Measurements from ENCODE around the gene HDAC3. TPM values are rescaled to one million over a fixed set of nuclear protein-coding genes. Genes with fewer than 3 reads are reported as not detected.

Gene HDAC3
- total and polyA plus RNA-seq, 11 donors: 24.5 to 39.0 (median 32.3) TPM

GRCh38 chr5:141609044-141609443 lies 27.6 kb downstream of the HDAC3 start:
- Histone ChIP-seq H3K9me3 (no peaks in the 10 kb centered on the region), H3K4me3 (no peak overlapping the region), H3K4me1 (peaks cover 0 to 91% (median 41%) of the 10 kb centered on the region in 12 donors), H3K36me3 (no peaks in the 10 kb centered on the region), H3K27me3 (no peaks in the 10 kb centered on the region), H3K27ac (peak overlapping the region in 1 of 12 donors; percentile 92)
- DNase-seq: no peak
- no peak for TF ChIP-seq POLR2A (IDR thresholded peaks at IDR 0.05)
- no peak for TF ChIP-seq CTCF (IDR thresholded peaks at IDR 0.05)
- no peak for ATAC-seq
- intact Hi-C loops (cut with DNase I): no loop called here
- 95 to 98% (median 96%) methylated on average over 3 of the region's 3 CpGs for WGBS, 4 donors

- no peak overlapping the region for H3K4me3 ChIP-seq
- no peak for DNase-seq
- H3K27ac ChIP-seq: peak overlapping the region in 1 of 12 donors; percentile 92
- no peak for ATAC-seq
- no peak for TF ChIP-seq POLR2A (IDR thresholded peaks at IDR 0.05)
- no peak for TF ChIP-seq CTCF (IDR thresholded peaks at IDR 0.05)
- H3K4me1 ChIP-seq: peaks cover 0 to 91% (median 41%) of the 10 kb centered on the region in 12 donors
- H3K27me3 ChIP-seq: no peaks in the 10 kb centered on the region
- intact Hi-C loops (cut with DNase I): no loop called here
- no peaks in the 10 kb centered on the region for H3K36me3 ChIP-seq
- 61 to 79% (median 72%) methylated on average over 1 of the region's 1 CpG for WGBS, 4 donors
- H3K9me3 ChIP-seq: no peaks in the 10 kb centered on the region
Measured at GRCh38 chr5:141608557-141608956, 28.1 kb downstream of the HDAC3 start.

GRCh38 chr5:141608046-141608445 lies 28.6 kb downstream of the HDAC3 start:
- ATAC-seq (no peak), DNase-seq (no peak)
- 65 to 74% (median 70%) methylated on average over 2 of the region's 2 CpGs for WGBS, 4 donors
- Histone ChIP-seq H3K9me3 (no peaks in the 10 kb centered on the region), H3K27me3 (no peaks in the 10 kb centered on the region), H3K4me1 (peaks cover 0 to 91% (median 41%) of the 10 kb centered on the region in 12 donors), H3K36me3 (no peaks in the 10 kb centered on the region), H3K27ac (peak overlapping the region in 1 of 12 donors; percentile 92), H3K4me3 (no peak overlapping the region)
- intact Hi-C loops (cut with DNase I): no loop called here
- TF ChIP-seq CTCF (IDR thresholded peaks at IDR 0.05) (no peak), POLR2A (IDR thresholded peaks at IDR 0.05) (no peak)

GRCh38 chr5:141605523-141606277 lies 30.9 kb downstream of the HDAC3 start:
- Histone ChIP-seq H3K27me3 (no peaks in the 10 kb centered on the region), H3K4me1 (peaks cover 0 to 84% (median 40%) of the 10 kb centered on the region in 12 donors), H3K27ac (peak overlapping the region in 11 of 12 donors; percentile 48 to 92 (median 67)), H3K9me3 (no peaks in the 10 kb centered on the region), H3K4me3 (peak overlapping the region in 1 of 12 donors; percentile 25), H3K36me3 (no peaks in the 10 kb centered on the region)
- DNase-seq (peak in 4 of 5 donors; percentile 46 to 64 (median 62)), ATAC-seq (peak; percentile 70 to 88 (median 79))
- intact Hi-C loops (cut with DNase I): no loop called here
- WGBS, 4 donors: 42 to 59% (median 50%) methylated on average over 6 of the region's 6 CpGs
- TF ChIP-seq POLR2A (IDR thresholded peaks at IDR 0.05) (peak in 1 of 2 donors; percentile 18), CTCF (IDR thresholded peaks at IDR 0.05) (no peak)

Measured in heart left ventricle (tissue), 16 donors.